Activated CD4-positive, alpha-beta T cell treated with anti-CD3 and anti-CD28 coated beads for 36 hours (primary cell): ENCODE results near the gene FBXL2. TPM values are rescaled to one million over a fixed set of nuclear protein-coding genes. Genes with fewer than 3 reads are reported as not detected.

Experiments
- ATAC-seq: fragments of 200-7000 bp; cut with Tn5 transposase; one replicate; pipeline ENCODE4 v1.10.0; 2021; ENCODE audit warnings: mild to moderate bottlenecking, moderate library complexity
- CTCF ChIA-PET: fragments of 350-600 bp; sonication (Branson Sonifier 250); formaldehyde crosslinking; loops from one replicate; lab custom pipeline; 2021; ENCODE audit warnings: antibody characterized with exemption; lab: Charles Lee
- POLR2A ChIA-PET: fragments of 350-600 bp; sonication (Branson Sonifier 250); formaldehyde crosslinking; loops from one replicate; lab custom pipeline; 2021; ENCODE audit warnings: antibody characterized with exemption, inconsistent platforms; lab: Charles Lee
- DNase-seq: peaks from one replicate; pipeline ENCODE4 v3.0.0-alpha.2; 2020
- H3K27ac Mint-ChIP-seq: one replicate; pipeline ENCODE4 v1.8.0; 2021; ENCODE audit warnings: mixed read lengths
- H3K27me3 Mint-ChIP-seq: one replicate; pipeline ENCODE4 v1.8.0; 2021; ENCODE audit warnings: mixed read lengths
- H3K36me3 Mint-ChIP-seq: one replicate; pipeline ENCODE4 v1.8.0; 2021; ENCODE audit warnings: low read depth, mixed read lengths
- H3K4me1 Mint-ChIP-seq: one replicate; pipeline ENCODE4 v1.8.0; 2021; ENCODE audit warnings: mixed read lengths
- H3K4me3 Mint-ChIP-seq: one replicate; pipeline ENCODE4 v1.8.0; 2021; ENCODE audit warnings: mild to moderate bottlenecking, moderate library complexity, mixed read lengths
- H3K9me3 Mint-ChIP-seq: one replicate; pipeline ENCODE4 v1.8.0; 2021; ENCODE audit warnings: low read depth, mixed read lengths
- intact Hi-C, 2 experiments: fragments of 100-400 bp; cut with DNase I in 1 of 2; cut with micrococcal nuclease in 1 of 2; formaldehyde crosslinking; loops; one replicate each; pipeline versions ENCODE4 v1.14.2 to v1.15.1; 2022 to 2024; cut with DNase I, micrococcal nuclease
- total RNA-seq, 2 experiments: library from RNA; stranded (reverse); gene quantifications; one replicate each; pipeline ENCODE4 v1.2.3, GENCODE V29; 2021

The FBXL2 gene
- total RNA-seq, 2 experiments from 2014 or later = 0.07 TPM; not detected in 1

DNA sequence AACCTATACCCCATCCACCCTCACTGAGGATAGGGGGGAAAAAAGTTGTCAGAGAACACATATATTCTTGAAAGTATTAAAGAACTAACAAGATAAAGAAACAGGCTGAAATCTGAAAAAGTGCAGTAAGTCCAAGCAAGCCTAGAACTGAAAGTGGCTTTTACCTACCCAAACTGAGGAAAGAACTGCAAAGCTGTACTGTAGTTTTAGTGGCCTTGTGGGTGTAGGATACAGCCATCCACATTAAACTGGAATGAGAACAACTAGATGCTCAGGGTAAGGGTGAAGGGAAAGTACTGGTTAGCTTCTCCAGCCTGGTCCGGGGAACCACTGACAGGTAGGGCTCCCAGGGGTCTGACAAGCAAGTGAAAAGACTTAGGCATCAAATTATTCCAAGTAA lies 152.8 kb downstream of the FBXL2 start:
- DNase-seq (no peak), ATAC-seq (no peak)
- peaks cover 8% of the 10 kb centered on the region for H3K36me3 Mint-ChIP-seq
- peak overlapping the region; percentile 49 for H3K27ac Mint-ChIP-seq
- H3K9me3 Mint-ChIP-seq = no peaks in the 10 kb centered on the region
- H3K27me3 Mint-ChIP-seq = no peaks in the 10 kb centered on the region
- H3K4me1 Mint-ChIP-seq = peaks cover 76% of the 10 kb centered on the region
- CTCF ChIA-PET = interaction anchor here (0.6 to 0.8 kb wide), 3 partner anchors 16 to 357 kb away, joined by 3 read pairs; no protein-coding TSS in a partner anchor
- intact Hi-C loops = loop anchor here in 1 of 2 experiments (10.0 kb wide), 1 partner anchor 315 kb away; the partner anchor contains the start of gene CRTAP
- no peak overlapping the region for H3K4me3 Mint-ChIP-seq
- POLR2A ChIA-PET = no interaction called here

- no peak for DNase-seq
- Mint-ChIP-seq H3K27ac (peak overlapping the region; percentile 63), H3K9me3 (no peaks in the 10 kb centered on the region), H3K36me3 (peaks cover 6% of the 10 kb centered on the region), H3K4me3 (no peak overlapping the region), H3K27me3 (no peaks in the 10 kb centered on the region), H3K4me1 (peaks cover 81% of the 10 kb centered on the region)
- ChIA-PET POLR2A (no interaction called here), CTCF (interaction anchor here (0.8 kb wide), 1 partner anchor 356 kb away, joined by 3 read pairs; no protein-coding TSS in a partner anchor)
- no peak for ATAC-seq
- intact Hi-C loops = loop anchor here in 1 of 2 experiments (10.0 kb wide), 1 partner anchor 316 kb away; the partner anchor contains the start of gene CRTAP
Observed at GRCh38 chr3:33430571-33430970, 153.3 kb downstream of the FBXL2 start.

- POLR2A ChIA-PET = interaction anchor here (0.6 kb wide), 2 partner anchors 169 to 272 kb away, joined by 3 to 7 read pairs; no protein-coding TSS in a partner anchor
Observed at GRCh38 chr3:33433843-33434242, 156.6 kb downstream of the FBXL2 start.

More at GRCh38 chr3:33433843-33434242, 156.6 kb downstream of the FBXL2 start:
- no peak for ATAC-seq
- Mint-ChIP-seq H3K4me3 (no peak overlapping the region), H3K27ac (peak overlapping the region; percentile 53), H3K4me1 (peaks cover 85% of the 10 kb centered on the region), H3K9me3 (no peaks in the 10 kb centered on the region), H3K27me3 (no peaks in the 10 kb centered on the region), H3K36me3 (peaks cover 8% of the 10 kb centered on the region)
- CTCF ChIA-PET = interaction anchor here (0.7 kb wide), 1 partner anchor 40 kb away, joined by 5 read pairs; no protein-coding TSS in a partner anchor
- intact Hi-C loops = loop anchor here in 1 of 2 experiments (10.0 kb wide), 1 partner anchor 319 kb away; the partner anchor contains the start of gene CRTAP
- DNase-seq = no peak

Other genes with a start within 250 kb of the FBXL2 start
- 10 to 100 TPM; 44.2 to 48.9 TPM for gene GLB1, start 180.3 kb upstream of the FBXL2 start, total RNA-seq
- 1 to 10 TPM; 6.6 to 6.7 TPM for gene TMPPE, start 180.3 kb upstream of the FBXL2 start, total RNA-seq
- gene CRTAP, start 163.4 kb upstream of the FBXL2 start, total RNA-seq = 10 to 100 TPM; 39.2 to 43.4 TPM
- gene SUSD5, start 58.6 kb upstream of the FBXL2 start, total RNA-seq = not detected
- gene UBP1, start 163.0 kb downstream of the FBXL2 start, total RNA-seq = 10 to 100 TPM; 54.8 to 66.0 TPM